Muscle of arm (tissue), 14 donors: ENCODE measurements around the gene FCRL3. TPM values are rescaled to one million over a fixed set of nuclear protein-coding genes. Genes with fewer than 3 reads are reported as not detected.
"Not testable (repeated sequence)": the region's sequence is repeated elsewhere in the genome, so short reads cannot be mapped to it uniquely, and the experiment has no call there.

Experiments used
- DNase-seq: peaks from one replicate; pipeline ENCODE4 v3.0.0-alpha.2; 2013
- long read RNA-seq, 11 donors: transcript quantifications; one replicate each; lab custom pipeline, GENCODE V29; 2026
- polyA plus RNA-seq, 12 donors: library from polyadenylated mRNA; unstranded; fragments of 120-200 nt; gene quantifications; one replicate each; pipeline ENCODE4 v1.2.1, GENCODE V29; 2013; ENCODE audit not compliant: insufficient read length in 12 of 12

FCRL3 gene, protein sequence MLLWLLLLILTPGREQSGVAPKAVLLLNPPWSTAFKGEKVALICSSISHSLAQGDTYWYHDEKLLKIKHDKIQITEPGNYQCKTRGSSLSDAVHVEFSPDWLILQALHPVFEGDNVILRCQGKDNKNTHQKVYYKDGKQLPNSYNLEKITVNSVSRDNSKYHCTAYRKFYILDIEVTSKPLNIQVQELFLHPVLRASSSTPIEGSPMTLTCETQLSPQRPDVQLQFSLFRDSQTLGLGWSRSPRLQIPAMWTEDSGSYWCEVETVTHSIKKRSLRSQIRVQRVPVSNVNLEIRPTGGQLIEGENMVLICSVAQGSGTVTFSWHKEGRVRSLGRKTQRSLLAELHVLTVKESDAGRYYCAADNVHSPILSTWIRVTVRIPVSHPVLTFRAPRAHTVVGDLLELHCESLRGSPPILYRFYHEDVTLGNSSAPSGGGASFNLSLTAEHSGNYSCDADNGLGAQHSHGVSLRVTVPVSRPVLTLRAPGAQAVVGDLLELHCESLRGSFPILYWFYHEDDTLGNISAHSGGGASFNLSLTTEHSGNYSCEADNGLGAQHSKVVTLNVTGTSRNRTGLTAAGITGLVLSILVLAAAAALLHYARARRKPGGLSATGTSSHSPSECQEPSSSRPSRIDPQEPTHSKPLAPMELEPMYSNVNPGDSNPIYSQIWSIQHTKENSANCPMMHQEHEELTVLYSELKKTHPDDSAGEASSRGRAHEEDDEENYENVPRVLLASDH
- polyA plus RNA-seq = under 1 TPM in 6 of 12 donors, not detected in 6; 0.08 to 0.62 (median 0.18) TPM
- long read RNA-seq, donor 1 = 0 reads
- long read RNA-seq, donor 2 = 0 reads
- long read RNA-seq, donor 3 = 0 reads
- long read RNA-seq, donor 4 = 0 reads
- long read RNA-seq, donor 5 = 0 reads
- long read RNA-seq, donor 6 = 0 reads
- long read RNA-seq, donor 7 = 0 reads
- long read RNA-seq, donor 8 = 0 reads
- long read RNA-seq, donor 9 = 0 reads
- long read RNA-seq, donor 10 = 0 reads
- long read RNA-seq, donor 11 = 0 reads

DNA sequence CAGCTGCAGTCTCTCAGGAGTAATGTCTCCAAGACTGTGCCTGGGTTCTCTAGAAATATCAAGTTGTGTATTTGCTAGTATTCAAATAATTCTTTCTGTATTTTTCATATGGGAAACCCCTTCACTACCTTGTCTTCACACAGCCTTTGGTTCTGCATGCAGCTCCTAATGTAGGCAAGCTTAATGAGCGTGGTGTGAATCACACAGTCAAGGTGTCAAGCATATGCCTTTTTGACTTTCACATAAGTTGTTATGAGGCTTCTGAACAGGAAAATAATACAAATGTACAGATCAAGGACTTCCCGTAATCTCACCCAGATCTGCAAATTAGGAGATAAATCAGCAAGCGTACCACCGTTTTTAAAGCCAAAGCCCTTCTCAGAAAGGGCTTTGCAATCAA lies at the start of gene FCRL3:
TSS of gene FCRL3 (minus strand) at position 38 of the 400 bp plus-strand sequence. CDS start 280 bp downstream, outside the sequence.
- no peak for DNase-seq

DNA sequence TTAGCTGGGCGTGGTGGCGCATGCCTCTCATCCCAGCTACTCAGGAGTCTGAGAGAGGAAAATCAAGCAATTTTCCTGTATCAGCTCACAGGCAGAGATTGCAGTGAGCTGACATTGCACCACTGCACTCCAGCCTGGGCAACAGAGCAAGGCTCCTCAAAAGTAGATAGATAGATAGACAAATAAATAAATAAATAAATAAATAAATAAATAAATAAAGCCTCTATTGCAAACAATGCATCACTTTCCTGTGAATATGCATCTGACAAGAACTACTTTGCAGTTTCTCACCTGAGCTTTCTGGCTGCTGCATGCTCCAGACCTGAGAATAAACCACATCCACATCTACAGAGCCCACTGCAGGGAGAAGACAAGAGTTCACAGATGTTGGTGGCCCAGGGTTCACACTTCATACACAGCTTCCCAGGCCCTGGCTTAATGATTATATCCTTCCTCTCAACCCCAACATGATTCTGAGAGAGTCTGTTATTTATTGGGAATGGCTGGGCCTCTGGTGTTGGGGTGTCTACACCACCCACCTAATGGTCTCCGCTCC lies 47.8 kb upstream of the FCRL3 start:
- no peak for DNase-seq

DNA sequence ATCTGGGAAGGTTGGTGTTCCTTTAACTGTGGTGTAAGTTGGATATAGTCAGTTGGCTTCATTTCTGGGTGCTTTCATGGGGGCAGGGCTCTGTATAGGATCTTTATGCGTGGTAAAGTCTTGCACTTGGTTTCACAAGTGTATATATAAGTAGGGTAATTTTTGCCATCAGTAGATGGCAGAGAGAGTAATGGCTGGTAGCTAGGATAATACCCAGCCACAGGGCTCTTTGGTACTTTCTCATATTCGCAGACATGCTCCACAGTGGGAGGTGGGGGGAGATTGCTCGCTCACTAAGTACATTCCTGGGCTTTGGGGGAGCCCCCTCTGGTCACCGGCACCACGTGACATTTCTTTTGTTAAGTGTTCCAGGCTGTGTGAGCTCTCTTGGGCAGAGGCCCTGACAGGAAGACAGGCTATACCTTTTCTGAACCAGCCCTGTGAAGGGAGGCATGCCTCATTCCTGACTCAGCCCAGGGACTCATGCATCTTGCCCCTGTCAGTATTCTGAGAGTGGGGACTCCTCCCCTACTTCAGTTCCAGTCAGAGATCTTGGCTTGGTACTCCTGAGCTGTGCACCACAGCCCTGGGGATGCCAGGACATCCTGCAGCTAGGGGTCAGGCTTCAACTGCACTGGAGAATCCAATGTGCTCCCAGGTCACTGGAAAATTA lies 38.8 kb upstream of the FCRL3 start:
- DNase-seq = no peak

DNA sequence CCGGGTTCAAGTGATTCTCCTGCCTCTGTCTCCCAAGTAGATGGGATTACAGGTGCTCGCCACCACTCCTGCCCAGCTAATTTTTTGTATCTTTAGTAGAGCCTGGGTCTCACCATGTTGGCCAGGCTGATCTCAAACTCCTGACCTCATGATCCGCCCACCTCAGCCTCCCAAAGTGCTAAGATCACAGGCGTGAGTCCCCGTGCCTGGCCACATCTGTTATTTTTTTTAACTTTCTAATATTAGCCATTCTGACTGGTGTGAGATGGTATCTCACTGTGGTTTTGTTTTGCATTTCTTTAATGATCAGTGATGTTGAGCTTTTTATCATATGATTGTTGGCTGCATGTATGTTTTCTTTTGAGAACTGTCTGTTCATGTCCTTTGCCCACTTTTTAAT lies 35.4 kb upstream of the FCRL3 start:
- DNase-seq = not testable (repeated sequence)

DNA sequence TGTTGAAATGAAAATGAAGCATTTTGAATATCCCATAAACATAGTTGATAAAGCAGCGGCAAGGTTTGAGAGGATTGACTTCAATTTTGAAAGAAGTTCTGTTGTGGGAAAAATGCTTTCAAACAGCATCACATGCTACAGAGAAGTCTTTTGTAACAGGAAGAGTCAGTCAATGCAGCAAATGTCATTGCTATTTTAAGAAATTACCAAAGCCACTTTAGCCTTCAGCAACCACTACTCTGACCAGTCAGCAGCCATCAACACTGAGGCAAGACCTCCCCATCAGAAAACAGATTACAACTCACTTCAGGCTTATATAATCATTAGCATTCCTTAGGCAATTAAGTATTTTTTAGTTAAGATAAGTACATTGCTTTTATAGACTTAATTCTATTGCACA lies 33.8 kb upstream of the FCRL3 start:
- peak; percentile 5 for DNase-seq

DNA sequence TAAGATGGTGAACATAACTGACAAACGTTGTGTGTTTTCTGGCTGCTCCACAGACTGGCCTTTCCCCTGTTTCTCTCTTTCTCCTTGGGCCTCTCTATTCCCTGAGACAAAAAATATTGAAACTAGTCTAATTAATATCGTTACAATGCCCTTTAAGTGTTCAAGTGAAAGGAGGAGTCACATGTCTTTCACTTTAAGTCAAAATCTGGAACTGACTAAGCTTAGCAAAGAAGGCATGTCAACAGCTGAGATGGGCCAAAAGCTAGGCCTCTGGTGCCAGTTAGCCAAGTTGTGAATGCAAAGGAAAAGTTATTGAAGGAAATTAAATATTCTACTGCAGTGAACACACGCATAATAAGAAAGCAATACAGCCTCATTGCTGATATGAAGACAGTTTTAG lies 32.2 kb upstream of the FCRL3 start:
- no peak for DNase-seq

DNA sequence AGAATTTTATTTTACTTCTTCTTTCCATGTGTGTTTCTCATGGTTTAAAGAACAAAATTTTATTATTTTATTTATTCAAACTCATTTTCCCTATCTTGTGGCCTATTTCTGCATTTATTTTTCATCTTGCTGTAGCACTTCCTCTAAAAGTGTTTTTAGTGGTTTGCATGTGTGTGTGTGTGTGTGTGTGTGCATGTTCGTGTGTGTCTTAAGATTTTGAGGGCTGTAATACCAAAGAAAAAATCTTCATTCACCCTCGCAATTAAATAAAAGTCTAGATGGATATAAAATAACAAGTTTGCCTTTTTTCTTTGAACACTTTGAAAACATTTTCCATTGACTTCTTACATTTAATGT lies 24.6 kb upstream of the FCRL3 start:
- no peak for DNase-seq

DNA sequence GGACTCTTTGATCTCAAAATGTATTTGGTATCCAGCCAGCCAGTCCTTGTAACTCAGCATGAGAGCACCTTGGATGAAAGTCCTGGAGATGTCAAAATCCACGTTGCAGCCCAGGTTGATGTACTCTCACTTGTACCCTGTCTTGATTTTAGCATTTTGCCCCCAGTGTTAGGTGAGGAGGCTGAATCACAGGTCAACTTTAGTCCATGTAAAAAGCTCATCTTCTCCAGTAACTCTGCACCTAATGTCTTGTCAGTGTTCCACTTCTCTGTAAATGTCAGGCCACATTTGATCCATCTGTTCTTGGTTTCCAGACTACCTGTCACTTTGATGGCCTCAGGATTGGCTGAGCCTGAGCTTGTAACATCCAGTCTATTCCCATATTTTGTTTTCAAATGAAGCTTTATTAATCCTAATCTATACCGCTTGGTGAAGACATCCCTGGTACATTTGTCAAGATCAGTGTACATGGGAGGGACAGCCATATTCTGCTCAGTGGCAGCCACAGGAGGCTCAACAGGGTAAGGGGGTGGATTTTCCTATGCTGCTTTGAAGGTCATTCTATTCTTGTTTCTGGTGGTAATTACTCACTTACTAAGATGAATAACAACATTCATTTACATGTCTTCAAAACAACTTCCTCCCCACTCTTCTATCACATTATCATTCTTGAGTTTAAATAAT lies 24.1 kb upstream of the FCRL3 start:
- no peak for DNase-seq

DNA sequence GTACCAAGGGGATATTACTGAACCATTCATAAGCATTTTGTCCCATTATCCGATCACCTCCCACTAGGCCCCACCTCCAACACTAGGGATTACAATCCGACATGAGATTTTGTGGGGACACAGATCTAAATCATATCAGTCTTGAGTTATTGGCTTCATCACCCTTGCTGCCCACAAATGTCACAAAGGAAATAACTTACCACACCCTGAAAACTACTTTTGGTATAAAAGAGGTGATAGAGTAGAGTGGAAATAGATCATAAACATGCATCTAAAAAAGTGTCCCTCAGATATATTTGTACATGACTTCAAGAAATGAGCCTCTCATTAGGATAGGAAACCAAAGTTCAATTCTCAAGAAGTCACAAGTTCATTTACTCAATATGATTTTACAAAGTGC lies 22.6 kb upstream of the FCRL3 start:
- DNase-seq = no peak

DNA sequence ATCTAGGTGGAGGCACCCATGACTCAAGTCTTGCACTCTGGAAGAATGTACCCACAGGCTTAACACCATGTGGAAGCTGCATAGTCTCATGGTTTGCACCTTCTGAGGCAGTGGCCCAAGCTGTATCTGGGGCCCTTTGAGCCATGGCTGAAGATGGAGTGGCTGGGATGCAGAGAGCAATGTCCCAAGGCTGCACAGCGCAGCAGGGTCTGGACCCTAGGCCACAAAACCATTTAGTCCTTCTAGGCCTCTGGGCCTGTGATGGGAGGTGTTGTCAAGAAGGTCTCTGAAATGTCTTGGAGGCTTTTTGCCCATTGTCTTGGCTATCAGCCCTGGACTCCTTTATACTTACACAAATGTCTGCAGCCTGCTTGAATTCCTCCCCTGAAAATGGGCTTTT lies 21.4 kb upstream of the FCRL3 start:
- no peak for DNase-seq

DNA sequence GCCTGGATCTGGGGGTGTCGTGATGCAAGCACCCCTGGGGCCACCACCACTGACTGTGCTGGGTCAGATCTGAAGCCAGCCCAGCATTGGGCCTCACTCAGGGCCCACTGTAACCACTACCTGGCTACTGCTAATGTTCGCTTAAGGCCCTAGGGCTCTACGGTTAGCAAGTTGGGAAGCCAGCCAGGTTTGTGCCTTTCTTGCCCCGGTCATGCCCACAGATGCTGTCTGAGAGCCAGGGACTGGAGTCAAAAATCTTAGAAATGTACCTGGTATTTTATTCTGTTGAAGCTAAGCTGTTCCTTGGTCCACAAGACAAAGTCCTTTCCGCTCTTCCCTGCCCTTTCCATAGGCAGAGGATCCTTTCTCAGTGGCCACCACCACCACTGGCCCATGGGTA lies 15.2 kb upstream of the FCRL3 start:
- DNase-seq = no peak

DNA sequence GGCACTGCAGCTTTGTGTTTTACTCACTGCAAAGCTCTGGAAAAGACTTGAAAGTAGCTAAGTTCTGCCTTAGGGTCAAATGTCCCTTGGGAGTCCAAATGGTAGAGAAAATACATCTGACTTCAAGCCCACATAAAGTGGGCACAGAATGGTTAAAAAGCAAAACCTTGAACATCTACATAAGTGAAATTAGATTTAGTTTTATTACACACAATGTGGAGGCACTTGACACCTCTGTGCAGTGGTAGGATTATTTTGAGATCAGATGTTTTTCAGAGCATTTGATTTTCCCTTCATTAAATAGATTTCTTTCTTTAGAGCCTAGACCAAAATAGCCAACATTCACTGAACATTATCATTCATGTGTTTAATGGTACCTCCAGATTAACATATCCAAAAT lies 11.2 kb upstream of the FCRL3 start:
- DNase-seq = no peak

DNA sequence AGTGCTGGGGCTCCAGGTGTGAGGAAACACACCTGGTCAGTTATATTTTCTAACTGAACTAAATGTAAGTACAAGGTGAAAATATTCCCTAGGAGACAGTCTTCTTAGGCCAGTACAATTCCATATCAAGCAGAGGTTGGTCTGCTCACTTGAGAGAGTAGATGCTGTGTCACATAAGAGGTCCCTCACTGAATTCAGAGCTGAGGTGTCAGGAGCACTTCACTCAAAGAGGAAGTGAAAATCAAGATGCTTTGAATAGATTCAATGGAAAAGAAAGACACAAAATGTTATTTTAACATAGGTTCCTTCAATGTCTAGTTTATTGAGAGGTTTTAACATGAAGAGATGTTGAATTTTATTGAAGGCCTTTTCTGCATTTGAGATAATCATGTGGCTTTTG lies 4.3 kb upstream of the FCRL3 start:
- no peak for DNase-seq

DNA sequence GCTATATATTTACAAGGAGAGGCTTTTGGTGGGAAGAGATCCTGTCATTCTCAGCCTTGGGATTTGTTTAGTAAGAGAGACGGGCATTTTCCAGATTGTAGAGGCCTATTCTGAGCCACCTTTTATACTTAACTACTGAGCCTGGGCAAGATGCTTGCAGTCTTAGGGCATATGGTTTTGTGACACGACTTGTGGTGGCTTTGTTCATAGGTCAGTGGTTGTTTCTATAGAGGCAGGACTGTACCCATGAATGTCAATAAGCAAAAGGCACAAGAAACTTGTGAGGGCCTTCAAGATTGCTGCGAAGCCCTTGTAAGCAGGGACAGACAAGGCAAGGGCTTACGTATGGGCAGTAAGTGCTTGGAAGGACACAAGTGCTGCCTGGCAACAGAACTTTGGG lies 3.4 kb upstream of the FCRL3 start:
- no peak for DNase-seq

DNA sequence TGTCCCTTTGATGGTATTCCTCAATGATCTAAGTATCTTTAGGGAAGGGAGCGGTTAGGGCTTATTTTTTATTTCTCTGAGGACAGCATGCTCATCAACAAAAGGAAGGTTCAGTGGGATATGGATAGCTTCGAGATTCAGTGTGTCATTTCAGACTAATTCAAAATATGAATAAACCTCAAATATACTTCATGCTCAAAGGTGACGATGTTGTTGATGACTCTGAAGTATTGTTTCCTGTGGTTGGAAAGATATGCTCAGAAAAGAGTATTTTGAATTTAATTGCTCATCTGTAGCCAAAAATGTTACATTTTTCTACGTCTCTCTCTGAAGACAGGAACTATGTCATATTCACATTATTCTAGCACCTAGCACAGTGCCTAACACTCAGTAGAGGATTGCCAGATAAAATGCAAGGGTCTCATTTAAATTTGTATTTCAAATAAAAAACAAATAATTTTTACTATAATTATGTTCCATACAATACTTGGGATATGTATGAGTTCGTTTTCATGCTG lies 1.8 kb upstream of the FCRL3 start:
- no peak for DNase-seq

DNA sequence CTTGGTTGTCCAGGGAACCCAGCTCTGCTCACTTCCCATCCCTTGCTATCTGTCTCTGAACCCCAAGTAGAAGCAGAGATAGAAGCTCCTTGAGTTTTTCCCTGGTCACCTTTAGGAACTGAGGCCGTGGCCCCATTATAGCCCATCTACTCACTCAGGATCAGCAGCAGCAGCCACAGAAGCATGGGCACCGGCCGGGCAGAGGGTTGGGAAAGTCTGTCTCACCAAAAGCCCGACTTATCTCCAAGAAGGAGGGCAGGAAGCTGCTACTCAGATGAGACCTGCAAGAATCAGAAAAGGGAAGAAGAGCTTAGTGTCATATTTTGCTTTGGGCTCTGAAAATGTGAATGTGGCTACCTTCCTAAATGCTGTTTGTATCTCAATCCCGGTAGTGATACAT lies 264 bp downstream of the FCRL3 start:
- DNase-seq = no peak

DNA sequence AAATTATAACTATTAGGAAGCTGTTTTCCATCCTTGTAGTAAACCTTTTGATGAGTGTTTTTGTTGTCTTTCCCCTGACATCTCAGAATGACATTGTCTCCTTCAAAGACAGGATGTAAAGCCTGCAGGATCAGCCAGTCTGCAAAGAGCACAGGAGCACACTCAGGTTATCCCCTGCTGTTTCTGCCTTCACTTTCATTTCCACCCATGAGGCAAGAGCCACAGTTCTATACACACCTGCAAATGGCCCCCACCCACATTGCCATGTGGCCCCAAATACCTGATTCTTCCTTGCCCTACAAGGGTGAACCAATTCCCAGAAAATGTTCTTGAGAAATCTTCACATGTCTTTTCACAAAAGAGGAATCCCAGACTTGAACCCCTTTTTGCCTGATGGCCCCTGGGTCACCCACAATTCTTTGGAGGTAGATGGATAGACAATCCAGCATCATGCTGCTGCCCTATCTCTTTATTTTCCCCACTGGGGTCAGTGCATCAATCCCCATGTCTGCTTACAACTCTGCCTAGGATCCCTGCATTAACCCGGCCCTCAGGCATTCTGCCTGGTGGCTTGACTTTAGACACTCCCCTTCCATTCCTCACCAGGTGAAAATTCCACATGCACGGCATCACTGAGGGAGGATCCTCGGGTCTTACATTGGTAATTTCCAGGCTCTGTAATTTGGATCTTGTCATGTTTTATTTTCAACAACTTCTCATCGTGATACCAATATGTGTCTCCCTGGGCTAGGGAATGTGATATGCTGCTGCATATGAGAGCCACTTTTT lies 2.6 kb downstream of the FCRL3 start:
- no peak for DNase-seq

DNA sequence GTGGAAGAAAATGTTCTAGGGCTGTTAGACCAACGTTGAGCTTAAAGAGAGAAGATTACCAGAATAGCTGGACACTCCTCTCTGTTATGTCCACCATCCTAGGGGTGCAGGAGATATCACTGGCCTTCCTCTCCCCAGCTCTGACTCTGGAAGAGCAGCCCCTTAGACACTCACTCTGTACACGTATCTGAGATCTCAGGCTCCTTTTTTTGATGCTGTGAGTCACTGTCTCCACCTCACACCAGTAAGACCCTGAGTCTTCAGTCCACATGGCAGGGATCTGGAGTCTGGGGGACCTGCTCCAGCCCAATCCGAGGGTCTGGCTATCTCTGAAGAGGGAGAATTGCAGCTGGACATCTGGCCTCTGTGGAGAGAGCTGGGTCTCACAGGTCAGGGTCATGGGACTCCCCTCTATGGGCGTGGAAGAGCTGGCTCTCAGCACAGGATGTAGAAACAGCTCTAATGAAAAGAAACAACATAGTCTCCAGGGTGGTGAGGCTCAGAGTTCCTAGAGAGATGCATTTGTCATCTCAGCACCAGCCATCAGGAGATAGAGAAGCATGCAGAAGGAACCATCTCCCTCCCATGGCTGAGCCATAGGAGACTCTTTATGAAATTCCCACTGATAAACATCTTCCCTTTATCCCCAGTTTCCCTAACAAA lies 3.5 kb downstream of the FCRL3 start:
- DNase-seq = no peak

DNA sequence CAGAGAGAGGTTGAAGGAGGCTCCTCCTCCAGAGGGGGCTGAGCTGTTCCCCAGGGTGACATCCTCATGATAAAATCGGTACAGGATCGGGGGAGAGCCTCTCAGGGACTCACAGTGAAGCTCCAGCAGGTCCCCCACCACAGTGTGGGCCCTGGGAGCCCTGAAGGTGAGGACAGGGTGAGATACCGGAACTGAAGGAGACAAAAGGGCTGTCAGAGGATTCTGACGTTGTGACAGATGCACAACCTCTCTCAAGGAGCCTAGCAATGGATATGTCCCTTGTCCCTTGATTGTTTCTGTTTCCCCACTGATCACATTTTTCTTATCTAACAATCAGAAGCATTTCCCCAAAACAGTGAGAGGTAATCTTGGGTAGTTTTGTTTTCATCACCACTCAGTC lies 5.2 kb downstream of the FCRL3 start:
- DNase-seq = no peak
